HG03280 (cell line): ENCODE results near the gene MTHFD2L.
"Not testable (repeated sequence)": the region's sequence is repeated elsewhere in the genome, so short reads cannot be mapped to it uniquely, and the experiment has no call there.

Source experiments
- ATAC-seq: cut with Tn5 transposase; IDR thresholded peaks from one replicate; pipeline ENCODE4 v1.9.1; 2021; ENCODE audit warnings: mild to moderate bottlenecking, moderate library complexity; ENCODE audit not compliant: unreplicated experiment

The MTHFD2L gene

GRCh38 chr4:74329307-74329706 lies 171.4 kb downstream of the MTHFD2L start:
- ATAC-seq, result no peak

- no peak for ATAC-seq
These were observed 172.4 kb downstream of the MTHFD2L start for GRCh38 chr4:74330295-74330750.

GRCh38 chr4:74331252-74331651 lies 173.3 kb downstream of the MTHFD2L start:
- no peak for ATAC-seq

GRCh38 chr4:74331944-74332343 lies 174.0 kb downstream of the MTHFD2L start:
- no peak for ATAC-seq

GRCh38 chr4:74334636-74335035 lies 176.7 kb downstream of the MTHFD2L start:
- ATAC-seq, result no peak

- no peak for ATAC-seq
These were observed 177.6 kb downstream of the MTHFD2L start for GRCh38 chr4:74335341-74336021.

- ATAC-seq, result no peak
These were observed 180.9 kb downstream of the MTHFD2L start for GRCh38 chr4:74338792-74339333.

GRCh38 chr4:74339501-74339900 lies 181.6 kb downstream of the MTHFD2L start:
- no peak for ATAC-seq

GRCh38 chr4:74340421-74340820 lies 182.5 kb downstream of the MTHFD2L start:
- ATAC-seq, result not testable (repeated sequence)

GRCh38 chr4:74344031-74344430 lies 186.1 kb downstream of the MTHFD2L start:
- no peak for ATAC-seq
